GM12872 (cell line): ENCODE measurements around the gene ATP2B2.

Source experiments
- CTCF ChIP-seq: IDR thresholded peaks from 3 replicates; pipeline ENCODE4 v1.5.1; 2011; ENCODE audit warnings: low read depth, mild to moderate bottlenecking, low read length, moderate library complexity; ENCODE audit not compliant: insufficient read depth

ATP2B2 gene

GRCh38 chr3:10527295-10528001 lies 22.1 kb upstream of the ATP2B2 start:
- TF ChIP-seq CTCF = no peak

GRCh38 chr3:10526366-10526765 lies 21.0 kb upstream of the ATP2B2 start:
- TF ChIP-seq CTCF = no peak

- no peak for TF ChIP-seq CTCF
Measured at GRCh38 chr3:10524799-10525301, 19.5 kb upstream of the ATP2B2 start.

- TF ChIP-seq CTCF = no peak
Measured at GRCh38 chr3:10524270-10524669, 18.9 kb upstream of the ATP2B2 start.

- TF ChIP-seq CTCF = no peak
Measured at GRCh38 chr3:10523561-10523960, 18.2 kb upstream of the ATP2B2 start.

GRCh38 chr3:10522646-10523303 lies 17.4 kb upstream of the ATP2B2 start:
- TF ChIP-seq CTCF = no peak

GRCh38 chr3:10521772-10522441 lies 16.5 kb upstream of the ATP2B2 start:
- TF ChIP-seq CTCF = no peak
